Stomach (tissue), 19 donors: Measurements from ENCODE around the gene UGT3A2. TPM values are rescaled to one million over a fixed set of nuclear protein-coding genes. Genes with fewer than 3 reads are reported as not detected.
A peak's percentile ranks its signal among the peaks of the same experiment; 100 is the strongest.

Experiments used
- DNase-seq, 2 donors: peaks; one replicate each; pipeline versions ENCODE4 v3.0.0 to v3.0.0-alpha.2; 2013 to 2019
- H3K27ac ChIP-seq, 5 donors: fragments of 200-600 bp in 4 of 5; sonication (generic) in 4 of 5; one replicate each; pipeline ENCODE4 v1.5.1; 2013 to 2019; ENCODE audit warnings: mild to moderate bottlenecking in 1 of 5, moderate library complexity in 1 of 5
- H3K27me3 ChIP-seq, 3 donors: fragments of 200-600 bp; sonication (generic); one replicate each; pipeline ENCODE4 v1.5.1; 2017 to 2019; ENCODE audit warnings: mixed run types in 1 of 3
- H3K36me3 ChIP-seq, 4 donors: fragments of 200-600 bp; sonication (generic); 1 replicate in 3 of 4; 2 replicates in 1 of 4; pipeline ENCODE4 v1.5.1; 2016 to 2019
- H3K4me1 ChIP-seq, 4 donors: fragments of 200-600 bp; sonication (generic); one replicate each; pipeline ENCODE4 v1.5.1; 2016 to 2019
- H3K4me3 ChIP-seq, 4 donors: fragments of 200-600 bp; sonication (generic) in 3 of 4; one replicate each; pipeline ENCODE4 v1.5.1; 2016 to 2019; ENCODE audit warnings: mild to moderate bottlenecking in 1 of 4
- H3K9me3 ChIP-seq, 4 donors: fragments of 200-600 bp; sonication (generic); one replicate each; pipeline ENCODE4 v1.5.1; 2016 to 2019
- CTCF ChIP-seq, 7 experiments: fragments of 450-650 bp in 4 of 7; fragments of 200-600 bp in 3 of 7; sonication (generic) in 3 of 7; IDR thresholded peaks; one replicate each; pipeline ENCODE4 v1.5.1; 2016 to 2019; ENCODE audit warnings: antibody characterized with exemption in 7 of 7, control low read depth in 2 of 7, mild to moderate bottlenecking in 1 of 7
- EP300 ChIP-seq: sonication (generic); formaldehyde crosslinking; IDR thresholded peaks from one replicate; pipeline ENCODE4 v1.6.1; 2017; ENCODE audit warnings: antibody characterized with exemption
- POLR2A ChIP-seq, 4 donors: fragments of 450-650 bp; IDR thresholded peaks; one replicate each; pipeline ENCODE4 v1.6.1; 2016; ENCODE audit warnings: antibody characterized with exemption in 4 of 4, control low read depth in 2 of 4, mild to moderate bottlenecking in 1 of 4, moderate library complexity in 1 of 4
- POLR2AphosphoS5 ChIP-seq, 3 donors: sonication (generic); formaldehyde crosslinking; IDR thresholded peaks; one replicate each; pipeline ENCODE4 v1.6.1; 2016; ENCODE audit warnings: antibody characterized with exemption in 3 of 3
- WGBS, 5 donors: extraction: QIAGEN DNeasy Blood & Tissue Kit in 3 of 5; methylation state at CpG; one replicate each; pipeline versions ENCODE4 v1.1.5 to v1.1.7; 2013 to 2018; 5-methylcytosine and 5-hydroxymethylcytosine counted together
- intact Hi-C: fragments of 100-400 bp; cut with DNase I; formaldehyde crosslinking; loops from one replicate; pipeline ENCODE4 v1.15.1; 2023; ENCODE audit warnings: low total_unique reads
- long read RNA-seq, 10 donors: transcript quantifications; one replicate each; lab custom pipeline, GENCODE V29; 2026
- polyA plus RNA-seq, 3 donors: library from polyadenylated mRNA; stranded (reverse); fragments of 200-250 nt; gene quantifications; one replicate each; pipeline ENCODE4 v1.2.3, GENCODE V29; 2013
- total RNA-seq, 5 donors: library from RNA; depleted of rRNA; stranded (reverse); fragments of >200 nt; gene quantifications; one replicate each; pipeline versions ENCODE4 v1.1.0 to v1.2.3, GENCODE V29; 2014 to 2016
- donor health status: healthy with polysubstance abuse.
- donor health status: Bipolar disorder and iron deficiency.
- donor health status: healthy.

The UGT3A2 gene
- not detected for total RNA-seq
- polyA plus RNA-seq: 1 to 10 TPM in 1 of 3 donors, not detected in 2; 2.0 TPM
- long read RNA-seq, donor 1: 0 reads
- long read RNA-seq, donor 2: 0 reads
- long read RNA-seq, donor 3: 0 reads
- long read RNA-seq, donor 4: 0 reads
- long read RNA-seq, donor 5: 0 reads
- long read RNA-seq, donor 6: 0 reads
- long read RNA-seq, donor 7: 0 reads
- long read RNA-seq, donor 8: 0 reads
- long read RNA-seq, donor 9: 0 reads
- long read RNA-seq, donor 10: 0 reads

DNA sequence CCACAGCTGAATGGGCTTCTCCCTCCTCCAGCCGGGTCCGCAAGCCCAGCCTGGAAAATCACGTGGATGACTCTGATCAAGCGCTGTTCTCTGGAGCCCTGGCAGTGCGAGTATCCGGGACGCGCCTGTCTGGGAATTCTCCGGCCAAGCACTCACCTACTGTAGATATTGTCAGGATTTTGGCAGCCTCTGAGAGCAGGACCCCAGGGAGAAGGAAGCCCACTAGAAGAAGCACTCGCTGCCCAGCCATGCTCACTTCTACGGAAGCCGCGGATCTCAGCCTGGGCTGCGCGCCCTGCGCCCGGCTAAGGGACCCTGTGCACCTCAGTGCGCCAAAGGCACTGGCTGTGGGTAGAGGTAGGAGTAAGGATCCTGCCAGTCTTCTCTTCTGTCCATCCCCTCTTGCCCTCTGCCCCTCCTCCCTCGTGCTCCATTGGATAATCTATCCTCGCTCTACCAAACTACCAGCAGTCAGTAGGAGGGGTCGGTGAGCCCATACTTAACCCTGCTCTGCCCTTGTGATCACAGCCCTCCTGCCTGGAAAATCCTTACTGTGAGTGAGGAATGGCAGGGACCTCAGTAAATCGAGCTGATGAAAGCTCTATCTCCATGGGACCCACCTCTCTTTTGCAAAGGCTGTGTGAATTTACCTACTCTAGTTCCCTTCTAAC lies at the start of gene UGT3A2:
Gene UGT3A2 (minus strand): TSS at position 343 of the 671 bp plus-strand sequence. CDS start 93 bp downstream, at position 250.
- H3K4me1 ChIP-seq: peaks cover 0 to 13% (median 0%) of the 10 kb centered on the region in 4 donors
- H3K27ac ChIP-seq: no peak within 1 kb of the TSS
- H3K4me3 ChIP-seq: no peak within 1 kb of the TSS
- H3K27me3 ChIP-seq: peaks cover 0 to 38% (median 13%) of the 10 kb centered on the region in 3 donors
- peaks cover 0 to 5% (median 0%) of the 10 kb centered on the region in 4 donors for H3K9me3 ChIP-seq
- no peaks in the 10 kb centered on the region for H3K36me3 ChIP-seq
- peak in 1 of 2 donors; percentile 16 for DNase-seq
- TF ChIP-seq EP300 (no peak), POLR2AphosphoS5 (IDR thresholded peaks at IDR 0.05) (no peak), CTCF (IDR thresholded peaks at IDR 0.05) (no peak), POLR2A (IDR thresholded peaks at IDR 0.05) (no peak)
- intact Hi-C loops: no loop called here
- WGBS, 5 donors: 1 to 5% (median 3%) methylated on average over 14 to 22 of the region's 22 CpGs

DNA sequence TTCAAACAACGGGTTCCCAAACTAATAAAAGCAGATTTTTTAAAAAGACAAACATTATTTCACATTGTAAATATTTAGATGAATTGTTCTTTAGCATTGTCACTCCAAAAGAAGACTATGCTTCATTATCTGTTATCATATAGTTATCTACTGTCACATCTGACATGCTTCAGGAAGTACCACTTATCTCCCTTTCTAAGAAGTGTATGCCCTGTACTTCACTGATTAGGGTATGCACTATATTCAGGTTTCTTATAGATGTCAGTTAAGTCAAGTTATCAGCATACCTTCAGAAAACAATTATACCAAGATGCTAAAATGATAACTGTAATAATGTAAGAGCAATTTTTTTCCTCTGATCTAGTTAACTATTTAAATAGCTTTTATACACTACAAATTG lies 44.6 kb upstream of the UGT3A2 start:
- no peak for DNase-seq
- TF ChIP-seq POLR2AphosphoS5 (IDR thresholded peaks at IDR 0.05) (no peak), CTCF (IDR thresholded peaks at IDR 0.05) (no peak), EP300 (no peak), POLR2A (IDR thresholded peaks at IDR 0.05) (no peak)
- peaks cover 16 to 90% (median 72%) of the 10 kb centered on the region in 4 donors for H3K36me3 ChIP-seq
- H3K27ac ChIP-seq: no peak overlapping the region
- H3K4me1 ChIP-seq: no peaks in the 10 kb centered on the region
- no peaks in the 10 kb centered on the region for H3K27me3 ChIP-seq
- H3K4me3 ChIP-seq: no peak overlapping the region
- H3K9me3 ChIP-seq: no peaks in the 10 kb centered on the region
- 80 to 93% (median 87%) methylated on average over 1 of the region's 1 CpG for WGBS, 5 donors
- intact Hi-C loops: no loop called here

- Histone ChIP-seq H3K27ac (no peak overlapping the region), H3K36me3 (peaks cover 19 to 92% (median 74%) of the 10 kb centered on the region in 4 donors), H3K27me3 (no peaks in the 10 kb centered on the region), H3K4me1 (no peaks in the 10 kb centered on the region), H3K4me3 (no peak overlapping the region), H3K9me3 (no peaks in the 10 kb centered on the region)
- intact Hi-C loops: no loop called here
- TF ChIP-seq CTCF (IDR thresholded peaks at IDR 0.05): no peak
- TF ChIP-seq POLR2AphosphoS5 (IDR thresholded peaks at IDR 0.05): no peak
- no peak for TF ChIP-seq EP300
- TF ChIP-seq POLR2A (IDR thresholded peaks at IDR 0.05): no peak
- WGBS, 5 donors: 50 to 65% (median 59%) methylated on average over 3 of the region's 3 CpGs
- DNase-seq: no peak
These were observed 42.2 kb upstream of the UGT3A2 start for GRCh38 chr5:36108758-36109460.

GRCh38 chr5:36105819-36106218 lies 39.1 kb upstream of the UGT3A2 start:
- intact Hi-C loops: no loop called here
- 56 to 88% (median 76%) methylated on average over 2 of the region's 2 CpGs for WGBS, 5 donors

More at GRCh38 chr5:36105819-36106218, 39.1 kb upstream of the UGT3A2 start:
- H3K4me3 ChIP-seq: no peak overlapping the region
- H3K36me3 ChIP-seq: peaks cover 19 to 87% (median 74%) of the 10 kb centered on the region in 4 donors
- no peaks in the 10 kb centered on the region for H3K4me1 ChIP-seq
- no peak overlapping the region for H3K27ac ChIP-seq
- TF ChIP-seq EP300 (no peak), CTCF (IDR thresholded peaks at IDR 0.05) (no peak), POLR2A (IDR thresholded peaks at IDR 0.05) (no peak), POLR2AphosphoS5 (IDR thresholded peaks at IDR 0.05) (no peak)
- no peaks in the 10 kb centered on the region for H3K9me3 ChIP-seq
- no peaks in the 10 kb centered on the region for H3K27me3 ChIP-seq
- DNase-seq: peak in 1 of 2 donors; percentile 17
